Activated B cell treated with CpG ODN at 0.5 μM for 24 hours (primary cell): ENCODE data around the gene LARP4B. TPM values are rescaled to one million over a fixed set of nuclear protein-coding genes. Genes with fewer than 3 reads are reported as not detected.

Experiments
- ATAC-seq: fragments of 200-7000 bp; cut with Tn5 transposase; one replicate; pipeline ENCODE4 v1.10.0; 2021; ENCODE audit warnings: low read depth, mild to moderate bottlenecking, moderate library complexity
- CTCF ChIA-PET: fragments of 350-600 bp; sonication (Branson Sonifier 250); formaldehyde crosslinking; loops from one replicate; lab custom pipeline; 2021; ENCODE audit warnings: antibody characterized with exemption; lab: Charles Lee
- POLR2A ChIA-PET: fragments of 350-600 bp; sonication (Branson Sonifier 250); formaldehyde crosslinking; loops from one replicate; lab custom pipeline; 2021; ENCODE audit warnings: antibody characterized with exemption; lab: Charles Lee
- DNase-seq: peaks from one replicate; pipeline ENCODE4 v3.0.0; 2022
- H3K27ac Mint-ChIP-seq: one replicate; pipeline ENCODE4 v1.8.0; 2020; ENCODE audit warnings: mixed read lengths
- H3K27me3 Mint-ChIP-seq: one replicate; pipeline ENCODE4 v1.8.0; 2021; ENCODE audit warnings: mixed read lengths
- H3K36me3 Mint-ChIP-seq: one replicate; pipeline ENCODE4 v1.8.0; 2021; ENCODE audit warnings: low read depth, mixed read lengths
- H3K4me1 Mint-ChIP-seq: one replicate; pipeline ENCODE4 v1.8.0; 2021; ENCODE audit warnings: mixed read lengths
- H3K4me3 Mint-ChIP-seq: one replicate; pipeline ENCODE4 v1.8.0; 2020; ENCODE audit warnings: mild to moderate bottlenecking, mixed read lengths
- H3K9me3 Mint-ChIP-seq: one replicate; pipeline ENCODE4 v1.8.0; 2020; ENCODE audit warnings: mixed read lengths
- intact Hi-C: fragments of 100-400 bp; cut with micrococcal nuclease; formaldehyde crosslinking; loops from one replicate; pipeline ENCODE4 v1.15.1; 2024
- total RNA-seq: library from RNA; stranded (reverse); gene quantifications from 2 replicates; pipeline ENCODE4 v1.2.3, GENCODE V29; 2022
- TF ChIP-seq, protein P1 (sequence below): fragments of 200-600 bp; IDR thresholded peaks from one replicate; pipeline ENCODE4 v1.8.0; 2022; ENCODE audit warnings: antibody characterized with exemption, mild to moderate bottlenecking

LARP4B gene
- total RNA-seq, 1 donor from 2014 or later: 103 TPM

DNA sequence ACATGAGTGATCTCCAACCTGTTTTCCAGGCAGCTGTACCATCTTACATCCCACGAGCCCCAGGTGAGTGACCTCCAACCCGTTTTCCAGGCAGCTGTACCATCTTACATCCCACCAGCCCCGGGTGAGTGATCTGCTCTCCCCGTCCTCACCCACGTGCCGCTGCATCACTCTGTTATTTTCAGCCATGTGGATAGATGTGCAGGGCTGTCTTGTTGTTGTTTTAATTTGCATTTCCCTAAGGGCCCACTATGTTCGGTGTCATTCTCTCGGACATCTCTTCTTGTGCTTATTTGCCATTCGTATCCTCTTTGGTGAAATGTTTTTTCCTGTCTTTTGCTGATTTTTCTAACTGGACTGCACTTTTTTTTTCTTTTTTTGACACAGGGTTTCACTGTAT is 17.9 kb upstream of the LARP4B start:
- Mint-ChIP-seq H3K9me3 (no peaks in the 10 kb centered on the region), H3K4me1 (peaks cover 9% of the 10 kb centered on the region), H3K36me3 (no peaks in the 10 kb centered on the region), H3K27ac (no peak overlapping the region), H3K4me3 (no peak overlapping the region), H3K27me3 (peaks cover 3% of the 10 kb centered on the region)
- DNase-seq (no peak), ATAC-seq (no peak)
- intact Hi-C loops: no loop called here
- TF ChIP-seq, protein P1, sequence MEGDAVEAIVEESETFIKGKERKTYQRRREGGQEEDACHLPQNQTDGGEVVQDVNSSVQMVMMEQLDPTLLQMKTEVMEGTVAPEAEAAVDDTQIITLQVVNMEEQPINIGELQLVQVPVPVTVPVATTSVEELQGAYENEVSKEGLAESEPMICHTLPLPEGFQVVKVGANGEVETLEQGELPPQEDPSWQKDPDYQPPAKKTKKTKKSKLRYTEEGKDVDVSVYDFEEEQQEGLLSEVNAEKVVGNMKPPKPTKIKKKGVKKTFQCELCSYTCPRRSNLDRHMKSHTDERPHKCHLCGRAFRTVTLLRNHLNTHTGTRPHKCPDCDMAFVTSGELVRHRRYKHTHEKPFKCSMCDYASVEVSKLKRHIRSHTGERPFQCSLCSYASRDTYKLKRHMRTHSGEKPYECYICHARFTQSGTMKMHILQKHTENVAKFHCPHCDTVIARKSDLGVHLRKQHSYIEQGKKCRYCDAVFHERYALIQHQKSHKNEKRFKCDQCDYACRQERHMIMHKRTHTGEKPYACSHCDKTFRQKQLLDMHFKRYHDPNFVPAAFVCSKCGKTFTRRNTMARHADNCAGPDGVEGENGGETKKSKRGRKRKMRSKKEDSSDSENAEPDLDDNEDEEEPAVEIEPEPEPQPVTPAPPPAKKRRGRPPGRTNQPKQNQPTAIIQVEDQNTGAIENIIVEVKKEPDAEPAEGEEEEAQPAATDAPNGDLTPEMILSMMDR: no peak
- ChIA-PET CTCF (no interaction called here), POLR2A (interaction anchor here (0.6 to 1.3 kb wide), 2 partner anchors 18 to 99 kb away, joined by 3 to 4 read pairs; partner anchors contain the start of gene LARP4B)

DNA sequence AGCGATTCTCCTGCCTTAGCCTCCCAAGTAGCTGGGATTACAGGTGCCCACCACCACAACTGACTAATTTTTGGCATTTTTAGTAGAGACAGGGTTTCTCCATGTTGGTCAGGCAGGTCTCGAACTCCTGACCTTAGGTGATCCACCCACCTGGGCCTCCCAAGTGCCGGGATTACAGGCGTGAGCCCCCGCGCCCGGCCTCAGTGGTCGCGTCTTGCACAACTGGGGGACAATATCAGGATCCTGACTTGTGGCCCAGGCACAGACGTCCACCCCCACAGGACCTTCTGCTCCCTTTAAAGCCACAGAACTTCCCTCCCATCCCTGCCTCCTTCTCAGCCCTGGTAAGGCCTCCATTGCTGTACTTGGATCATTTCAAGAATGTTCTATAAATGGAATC is 16.8 kb upstream of the LARP4B start:
- DNase-seq (no peak), ATAC-seq (no peak)
- no peak overlapping the region for H3K4me3 Mint-ChIP-seq
- no peaks in the 10 kb centered on the region for H3K27me3 Mint-ChIP-seq
- H3K4me1 Mint-ChIP-seq: peaks cover 20% of the 10 kb centered on the region
- intact Hi-C loops: no loop called here
- TF ChIP-seq, protein P1: no peak
- POLR2A ChIA-PET: interaction anchor here (1.3 kb wide), 1 partner anchor 17 kb away, joined by 4 read pairs; the partner anchor contains the start of gene LARP4B
- no peaks in the 10 kb centered on the region for H3K36me3 Mint-ChIP-seq
- H3K9me3 Mint-ChIP-seq: no peaks in the 10 kb centered on the region
- no peak overlapping the region for H3K27ac Mint-ChIP-seq
- CTCF ChIA-PET: no interaction called here

DNA sequence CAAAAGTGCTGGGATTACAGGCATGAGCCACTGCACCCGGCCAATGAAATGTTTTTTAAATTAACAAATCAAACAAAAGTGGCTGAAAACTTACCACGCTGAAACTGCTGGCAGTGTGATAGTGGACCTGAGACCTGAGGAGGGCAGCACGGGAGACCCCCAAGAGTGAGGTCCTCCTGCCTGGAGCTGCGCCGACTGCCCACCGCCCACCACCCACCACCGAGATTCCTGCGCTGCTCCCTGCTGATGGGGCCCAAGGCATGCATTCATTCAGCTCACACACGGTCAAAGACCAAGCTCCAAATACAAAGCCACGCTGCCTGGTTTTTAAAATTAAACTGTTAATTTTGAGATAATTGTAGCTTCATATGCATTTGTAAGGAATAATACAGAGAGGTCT is 16.4 kb upstream of the LARP4B start:
- Mint-ChIP-seq H3K27ac (no peak overlapping the region), H3K36me3 (no peaks in the 10 kb centered on the region), H3K27me3 (no peaks in the 10 kb centered on the region), H3K4me1 (peaks cover 23% of the 10 kb centered on the region), H3K4me3 (no peak overlapping the region), H3K9me3 (no peaks in the 10 kb centered on the region)
- POLR2A ChIA-PET: interaction anchor here (1.3 kb wide), 1 partner anchor 16 kb away, joined by 4 read pairs; the partner anchor contains the start of gene LARP4B
- CTCF ChIA-PET: no interaction called here
- intact Hi-C loops: no loop called here
- TF ChIP-seq, protein P1: no peak
- DNase-seq (no peak), ATAC-seq (no peak)

DNA sequence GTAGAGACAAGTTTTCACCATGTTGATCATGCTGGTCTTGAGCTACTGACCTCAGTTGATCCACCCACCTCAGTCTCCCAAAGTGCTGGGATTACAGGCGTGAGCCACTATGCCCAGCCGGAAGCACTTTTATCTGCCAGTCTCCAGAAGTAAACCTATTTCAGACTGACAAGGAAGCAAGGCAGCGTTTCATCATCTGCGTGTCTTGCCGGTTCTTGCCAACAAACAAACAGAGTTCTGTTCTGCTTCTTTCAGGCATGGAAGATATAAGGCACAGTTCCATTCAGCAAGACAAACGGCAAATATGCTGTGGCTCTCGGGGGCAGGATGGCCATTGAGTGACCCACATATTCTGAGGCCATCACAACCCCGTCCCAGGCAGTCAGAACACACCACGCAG is 15.5 kb upstream of the LARP4B start:
- POLR2A ChIA-PET: interaction anchor here (0.8 kb wide), 1 partner anchor 39 kb away, joined by 3 read pairs; no protein-coding TSS in a partner anchor
- DNase-seq (no peak), ATAC-seq (no peak)
- Mint-ChIP-seq H3K4me1 (peaks cover 23% of the 10 kb centered on the region), H3K27me3 (no peaks in the 10 kb centered on the region), H3K4me3 (no peak overlapping the region), H3K27ac (no peak overlapping the region), H3K36me3 (no peaks in the 10 kb centered on the region), H3K9me3 (no peaks in the 10 kb centered on the region)
- intact Hi-C loops: no loop called here
- TF ChIP-seq, protein P1: no peak
- CTCF ChIA-PET: no interaction called here

DNA sequence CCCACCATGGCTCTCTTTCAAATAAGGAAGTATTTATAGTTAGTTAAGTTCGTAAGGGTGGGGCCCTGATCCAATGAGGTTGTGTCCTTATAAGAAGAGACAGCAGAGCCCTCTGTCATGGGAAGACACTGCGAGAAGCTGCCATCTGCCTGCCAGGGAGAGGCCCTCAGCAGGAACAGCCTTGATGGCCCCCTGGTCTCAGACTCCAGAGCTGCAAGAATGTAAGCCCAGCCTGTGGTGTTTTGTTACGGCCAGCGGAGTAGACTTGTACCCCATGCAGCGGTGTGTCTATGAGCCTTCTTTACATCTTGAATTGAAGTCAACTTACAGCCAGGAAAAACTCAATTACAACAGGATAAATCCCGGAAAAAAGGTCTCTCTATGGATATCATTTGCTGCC is 14.3 kb upstream of the LARP4B start:
- Mint-ChIP-seq H3K4me1 (peaks cover 23% of the 10 kb centered on the region), H3K9me3 (no peaks in the 10 kb centered on the region), H3K4me3 (no peak overlapping the region), H3K36me3 (no peaks in the 10 kb centered on the region), H3K27me3 (no peaks in the 10 kb centered on the region), H3K27ac (no peak overlapping the region)
- ChIA-PET CTCF (no interaction called here), POLR2A (no interaction called here)
- intact Hi-C loops: no loop called here
- DNase-seq (no peak), ATAC-seq (no peak)
- TF ChIP-seq, protein P1: no peak
